GM21825 (cell line): ENCODE data around the gene PPHLN1.
A peak's percentile ranks its signal among the peaks of the same experiment; 100 is the strongest.
"Not testable (repeated sequence)": the region's sequence is repeated elsewhere in the genome, so short reads cannot be mapped to it uniquely, and the experiment has no call there.

Experiments used
- ATAC-seq: cut with Tn5 transposase; IDR thresholded peaks from one replicate; pipeline ENCODE4 v1.9.1; 2021; ENCODE audit warnings: mild to moderate bottlenecking, moderate library complexity; ENCODE audit not compliant: unreplicated experiment

The PPHLN1 gene

DNA sequence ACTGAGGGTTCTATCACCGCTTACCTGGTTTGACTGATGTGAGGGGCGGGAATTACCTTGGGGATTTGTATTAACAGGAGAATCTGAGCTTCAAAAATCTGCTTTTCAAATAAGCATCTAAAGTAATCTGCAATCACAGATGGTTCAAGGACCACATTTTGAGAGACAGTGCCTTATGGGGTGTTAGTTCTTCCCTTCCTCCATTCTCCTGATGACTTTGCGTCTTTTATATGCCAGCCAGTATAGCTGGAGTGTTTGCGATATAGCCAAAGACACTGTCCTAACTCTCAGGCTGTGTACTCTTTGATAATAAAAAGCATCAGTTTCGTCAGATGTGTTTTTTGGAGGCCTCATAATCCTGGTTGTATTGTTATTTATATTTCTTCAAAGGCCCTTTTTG, 39.5 kb downstream of the PPHLN1 start:
- ATAC-seq: no peak

DNA sequence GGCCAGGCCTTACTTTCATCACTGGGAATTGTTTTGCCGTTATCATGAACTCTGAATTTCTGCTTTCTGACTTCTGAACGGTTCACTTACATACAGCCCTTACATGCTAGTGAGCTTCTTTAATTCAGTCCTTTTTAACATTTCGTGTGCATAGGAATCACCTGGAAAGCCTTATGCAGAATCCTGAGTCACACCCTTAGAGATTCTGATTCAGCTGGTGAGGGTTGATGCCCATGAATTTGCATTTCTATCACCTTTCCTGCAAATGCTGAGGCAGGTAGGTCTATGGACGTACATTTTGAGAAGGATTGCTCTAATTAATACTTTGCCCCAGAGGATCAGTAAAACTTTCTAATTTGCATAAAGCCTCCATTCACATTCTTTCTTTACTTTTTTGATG, 44.0 kb downstream of the PPHLN1 start:
- no peak for ATAC-seq

DNA sequence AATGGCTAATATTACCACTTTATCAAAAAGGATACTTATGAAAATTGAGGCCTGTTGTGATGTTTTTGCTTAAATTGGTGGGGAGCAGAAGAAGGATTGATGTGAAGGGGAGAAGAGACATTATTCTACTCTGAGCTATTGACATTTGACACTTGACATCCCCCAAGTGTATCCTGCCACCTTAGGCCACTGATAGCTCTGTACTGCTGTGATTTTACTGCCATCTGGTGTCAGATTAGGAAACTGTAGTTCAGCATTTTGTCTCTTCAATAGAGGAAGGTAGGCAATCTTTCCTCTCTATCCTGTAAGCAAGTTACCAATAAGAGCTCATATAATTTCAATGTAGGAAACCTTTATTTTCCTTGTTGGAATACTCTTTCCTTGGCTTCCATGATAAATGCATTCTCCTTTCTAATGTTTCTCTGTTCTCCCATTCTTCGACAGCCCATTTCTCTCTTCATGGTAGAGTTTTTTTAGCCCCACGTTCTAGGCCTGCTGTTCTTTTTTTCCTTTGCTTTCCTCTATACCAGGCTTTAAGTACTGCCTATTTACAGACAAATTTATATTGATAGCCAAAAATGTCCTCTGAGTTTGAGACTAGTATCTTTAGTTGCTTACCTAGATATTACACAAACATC, 46.3 kb downstream of the PPHLN1 start:
- ATAC-seq: peak; percentile 89

DNA sequence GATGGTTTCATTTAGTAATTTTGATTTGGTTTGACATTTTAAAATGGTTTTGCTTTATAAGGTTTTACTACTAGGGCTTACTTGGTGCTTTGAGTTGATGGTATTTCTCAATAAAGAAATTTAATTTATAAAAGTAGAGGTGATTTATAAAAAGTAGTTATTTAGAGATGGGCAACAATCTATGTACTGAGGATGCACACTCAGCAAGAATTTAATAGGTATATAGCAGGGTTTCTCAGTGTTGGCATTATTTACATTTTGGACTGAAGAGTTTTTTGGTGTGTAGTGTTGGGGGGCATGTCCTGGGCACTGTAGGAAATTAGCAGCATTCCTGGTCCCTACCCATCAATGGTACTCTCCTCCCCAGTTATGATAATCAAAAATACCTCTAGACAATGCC, 47.7 kb downstream of the PPHLN1 start:
- no peak for ATAC-seq

DNA sequence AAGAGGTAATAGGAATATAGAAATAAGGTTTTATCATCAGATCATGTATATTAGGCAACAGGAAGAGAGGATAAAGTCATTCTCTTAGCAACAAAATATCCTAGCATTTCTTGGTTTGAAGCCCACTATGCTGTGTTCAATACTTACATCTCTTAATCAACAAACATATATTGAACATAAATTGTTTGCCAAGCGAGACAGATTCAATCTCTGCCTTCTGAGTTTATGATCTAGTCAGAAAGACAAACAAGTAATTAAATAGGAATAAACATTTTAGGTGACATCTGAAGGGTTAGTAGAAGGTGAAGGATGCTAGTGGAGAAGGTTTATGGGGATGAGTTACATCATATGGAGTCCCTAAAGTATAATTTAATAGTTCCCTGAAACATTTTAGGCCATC, 54.8 kb downstream of the PPHLN1 start:
- no peak for ATAC-seq

DNA sequence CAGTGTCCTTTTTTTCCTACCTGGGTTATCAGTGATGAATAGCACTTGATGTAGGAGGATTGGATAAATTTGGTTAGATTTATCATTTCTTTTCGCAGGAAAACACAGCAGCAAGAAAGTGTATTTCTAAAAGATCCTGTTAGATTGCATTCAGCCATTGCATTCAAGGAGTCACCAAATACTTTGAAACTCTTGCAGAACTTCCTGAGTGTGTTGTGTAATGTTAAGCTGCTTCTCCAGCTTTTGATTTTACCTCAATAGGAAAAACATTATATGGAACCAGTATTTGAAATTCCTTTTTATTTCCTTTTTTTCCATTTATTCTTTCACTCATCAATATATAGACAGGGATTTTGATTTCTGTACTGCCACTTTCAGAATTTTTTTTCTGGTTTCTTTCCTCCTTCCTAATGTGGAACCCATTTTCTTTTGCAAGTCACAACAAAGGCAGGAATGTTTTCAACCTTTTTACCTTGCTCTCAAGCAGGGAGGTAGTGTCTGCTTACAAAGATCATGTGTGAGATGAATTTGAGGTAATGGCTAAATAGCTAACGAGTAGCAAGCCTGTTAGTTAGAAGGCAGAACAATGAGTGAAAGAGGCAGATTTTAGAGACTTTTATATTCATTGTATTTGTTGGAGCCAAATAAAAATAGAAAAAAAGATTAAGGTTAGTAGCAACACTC, 56.2 kb downstream of the PPHLN1 start:
- no peak for ATAC-seq

DNA sequence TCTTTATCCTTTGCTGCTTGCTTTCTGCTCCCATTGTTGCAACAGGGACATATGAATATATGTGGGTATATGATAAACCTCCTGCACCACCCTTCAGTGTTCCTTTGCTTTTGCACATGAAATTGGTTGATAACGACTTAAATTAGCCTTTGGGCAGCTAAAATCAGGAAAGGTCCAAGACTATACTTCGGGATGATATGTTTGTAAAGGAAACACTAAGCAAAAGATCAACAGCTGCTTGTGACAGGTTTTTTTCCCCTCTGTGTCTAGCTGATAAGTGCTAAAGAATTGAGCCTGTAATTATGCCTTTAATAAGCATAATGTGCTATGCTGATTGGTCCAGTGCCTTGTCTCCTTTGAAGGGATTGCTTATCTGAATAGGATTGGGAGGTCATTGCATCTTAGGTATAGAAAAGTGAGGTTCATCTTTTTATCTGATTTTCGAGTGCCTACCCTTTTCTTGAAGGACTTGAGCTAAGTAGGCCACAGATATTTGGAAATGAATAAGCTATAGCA, 59.4 kb downstream of the PPHLN1 start:
- ATAC-seq: no peak

DNA sequence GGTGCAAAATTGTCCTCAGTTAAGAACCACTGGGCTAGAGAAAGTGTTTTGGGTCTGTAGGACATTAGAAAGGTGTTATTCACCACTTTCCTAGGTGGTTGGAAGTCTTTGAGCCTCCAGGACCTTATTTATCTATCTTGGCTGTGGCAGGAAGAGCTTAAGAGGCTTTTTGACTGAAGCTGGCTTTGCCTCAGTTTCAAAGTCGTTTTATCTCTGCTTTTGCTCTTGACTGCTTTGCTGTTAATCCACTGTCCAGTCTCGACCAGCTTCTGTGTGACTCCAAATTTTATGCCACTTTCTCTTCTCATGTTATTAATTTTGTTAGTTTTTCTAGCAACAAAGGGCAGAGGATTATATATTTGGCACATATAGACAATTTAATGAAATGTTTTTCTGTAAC, 60.3 kb downstream of the PPHLN1 start:
- no peak for ATAC-seq

DNA sequence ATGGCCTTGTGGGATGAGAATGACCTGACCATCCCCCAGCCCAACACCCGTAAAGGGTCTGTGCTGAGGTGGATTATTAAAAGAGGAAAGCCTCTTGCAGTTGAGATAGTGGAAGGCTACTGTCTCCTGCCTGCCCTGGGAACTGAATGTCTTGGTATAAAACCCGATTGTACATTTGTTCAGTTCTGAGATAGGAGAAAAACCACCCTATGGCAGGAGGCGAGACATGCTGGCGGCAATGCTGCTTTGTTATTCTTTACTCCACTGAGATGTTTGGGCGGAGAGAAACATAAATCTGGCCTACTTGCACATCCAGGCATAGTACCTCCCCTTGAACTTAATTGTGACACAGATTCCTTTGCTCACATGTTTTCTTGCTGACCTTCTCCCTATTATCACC, 62.1 kb downstream of the PPHLN1 start:
- not testable (repeated sequence) for ATAC-seq

DNA sequence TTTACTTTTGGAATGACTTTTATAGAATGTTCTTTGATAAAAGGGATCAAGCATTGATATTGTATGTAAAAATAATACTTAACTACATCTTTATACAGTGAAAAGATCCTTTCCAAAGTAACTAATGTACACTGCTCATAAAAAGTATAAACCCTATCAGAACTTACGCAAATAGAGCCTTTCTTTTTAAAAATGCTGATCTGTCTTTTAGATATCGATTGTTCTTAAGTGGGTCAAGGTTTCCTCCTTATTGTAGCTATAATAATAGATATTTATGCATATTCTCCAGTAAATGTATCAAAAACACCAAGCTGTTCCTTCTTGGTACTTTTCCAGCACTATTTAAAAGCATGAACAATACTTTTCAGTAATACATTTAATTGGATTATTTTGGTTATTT, 68.5 kb downstream of the PPHLN1 start:
- no peak for ATAC-seq

DNA sequence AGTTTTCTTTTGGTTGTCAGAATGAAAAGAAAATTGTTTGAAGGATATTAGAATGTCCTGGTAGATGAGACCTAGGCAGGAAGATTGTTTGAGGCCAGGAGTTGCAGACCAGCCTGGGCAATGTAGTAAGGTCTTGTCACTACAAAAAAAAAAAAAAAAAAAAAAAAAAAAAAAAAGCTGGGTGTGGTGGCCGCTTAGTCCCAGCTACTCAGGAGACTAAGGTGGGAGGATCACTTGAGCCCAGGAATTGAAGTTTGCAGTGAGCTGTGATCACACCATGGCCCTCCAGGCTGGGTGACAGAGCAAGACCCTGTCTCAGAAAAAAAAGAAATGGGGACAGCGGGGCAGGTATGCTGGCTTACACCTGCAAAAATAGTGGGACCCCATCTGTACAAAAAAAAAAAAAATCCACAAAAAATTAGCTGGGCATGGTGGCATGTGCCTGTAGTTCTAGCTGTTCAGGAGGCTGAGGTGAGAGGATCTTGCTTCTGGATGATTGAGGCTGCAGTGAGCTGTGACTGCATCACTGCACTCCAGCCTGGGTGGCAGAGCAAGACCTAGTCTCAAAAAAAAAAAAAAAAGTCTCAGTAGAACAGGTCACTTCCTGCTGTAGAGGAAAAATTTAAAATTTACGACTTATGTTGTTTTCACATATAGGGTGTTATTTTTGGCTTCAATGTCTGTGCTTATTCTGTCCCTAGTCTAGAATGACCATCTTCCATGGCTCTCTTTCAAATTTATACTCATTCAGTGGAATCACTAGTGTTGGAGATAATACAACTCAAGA, 70.7 kb downstream of the PPHLN1 start:
- no peak for ATAC-seq

DNA sequence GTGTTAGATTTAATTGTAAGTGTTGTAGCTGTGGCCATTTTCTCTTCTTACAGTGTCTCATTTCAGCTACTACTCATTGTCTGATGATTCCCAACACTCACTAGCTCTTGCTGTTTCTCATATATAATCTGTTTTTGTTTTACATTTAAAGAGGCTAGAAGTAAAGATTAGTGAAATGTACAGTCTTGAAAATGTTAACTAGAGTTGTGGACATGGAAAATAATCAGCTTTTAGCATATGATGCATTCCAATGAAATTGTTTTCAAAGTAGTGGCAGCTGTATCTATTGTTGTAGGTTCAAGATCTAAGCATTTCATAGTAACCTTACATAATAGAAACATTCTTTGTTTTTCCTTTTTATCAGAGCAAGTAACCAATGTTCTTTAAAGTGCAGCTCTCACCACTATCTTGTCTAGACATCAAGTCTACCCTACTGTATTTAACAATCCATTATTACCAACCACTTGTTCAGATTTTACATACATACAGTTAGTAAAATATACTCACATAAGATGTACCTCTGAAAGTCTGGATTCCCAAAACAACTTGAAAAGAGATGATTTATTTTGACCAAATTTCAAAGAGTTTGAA, 76.9 kb downstream of the PPHLN1 start:
- no peak for ATAC-seq

DNA sequence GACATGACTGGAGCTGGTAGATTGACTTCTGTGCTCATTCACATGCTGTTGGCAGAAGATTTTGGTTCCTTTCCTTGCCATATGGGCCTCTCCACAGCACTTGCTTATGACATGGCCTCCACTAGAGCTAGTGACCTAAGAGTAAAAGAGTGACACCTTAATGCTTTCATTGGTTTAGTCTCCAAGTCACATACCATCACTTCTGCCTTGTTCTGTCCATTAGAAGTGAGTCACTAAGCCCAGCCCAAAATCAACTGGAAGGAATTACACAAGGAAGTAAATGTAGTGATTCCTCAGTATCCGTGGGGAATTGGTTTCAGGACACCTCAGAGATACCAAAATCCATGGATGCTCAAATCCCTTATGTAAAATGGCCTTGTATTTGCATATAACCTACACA, 81.3 kb downstream of the PPHLN1 start:
- no peak for ATAC-seq

DNA sequence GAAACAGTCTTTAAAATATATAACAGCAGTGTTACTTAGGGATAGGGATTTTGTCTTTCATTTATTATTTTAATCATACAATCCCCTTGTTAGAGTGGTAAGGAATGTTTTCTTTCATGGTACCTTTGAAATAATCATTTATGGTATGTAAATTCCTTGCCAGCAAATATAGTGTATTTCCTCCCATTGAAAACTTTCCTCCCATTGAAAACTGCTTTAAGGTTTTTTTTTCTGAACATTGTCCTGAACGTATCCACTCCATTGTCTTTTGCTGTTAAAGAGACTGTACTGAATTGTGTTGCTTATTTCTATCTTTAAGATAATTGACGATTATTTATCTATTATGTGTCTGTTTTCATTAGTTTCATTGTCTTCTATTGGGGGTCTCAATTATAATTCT, 83.5 kb downstream of the PPHLN1 start:
- ATAC-seq: no peak

DNA sequence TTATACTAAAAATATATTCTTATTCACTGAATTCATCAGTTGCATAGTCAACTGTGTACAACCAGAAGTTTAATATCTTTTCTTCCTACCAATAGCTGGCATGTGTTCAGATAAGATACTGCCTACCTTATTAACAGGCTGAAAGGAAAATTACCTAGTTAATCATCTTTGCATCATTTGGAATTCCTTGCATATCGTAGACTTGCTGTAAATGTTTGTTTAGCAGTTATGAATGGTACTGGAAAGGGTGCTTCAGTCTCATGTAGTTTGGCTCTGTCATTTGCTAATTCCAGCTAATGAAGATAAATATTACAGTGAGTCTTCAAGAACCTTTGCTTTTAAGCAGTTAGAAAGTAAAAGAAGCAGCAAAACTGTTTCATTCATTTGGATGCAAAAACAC, 84.4 kb downstream of the PPHLN1 start:
- ATAC-seq: no peak

DNA sequence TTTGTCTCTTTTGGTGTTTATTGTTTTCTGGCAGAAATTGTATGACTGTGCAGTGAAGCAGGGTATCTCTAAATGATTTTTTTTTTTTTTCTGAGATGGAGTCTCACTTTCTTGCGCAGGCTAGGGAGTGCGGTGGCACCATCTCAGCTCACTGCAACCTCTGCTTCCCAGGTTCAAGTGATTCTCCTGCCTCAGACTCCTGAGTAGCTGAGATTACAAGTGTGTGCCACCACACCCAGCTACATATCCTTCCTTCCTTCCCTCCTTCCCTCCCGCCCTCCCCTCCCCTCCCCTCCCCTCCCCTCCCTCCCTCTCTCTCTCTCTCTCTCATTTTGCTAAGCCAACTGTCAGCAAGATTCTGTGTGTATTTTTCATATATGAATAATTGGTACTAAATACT, 94.4 kb downstream of the PPHLN1 start:
- no peak for ATAC-seq

DNA sequence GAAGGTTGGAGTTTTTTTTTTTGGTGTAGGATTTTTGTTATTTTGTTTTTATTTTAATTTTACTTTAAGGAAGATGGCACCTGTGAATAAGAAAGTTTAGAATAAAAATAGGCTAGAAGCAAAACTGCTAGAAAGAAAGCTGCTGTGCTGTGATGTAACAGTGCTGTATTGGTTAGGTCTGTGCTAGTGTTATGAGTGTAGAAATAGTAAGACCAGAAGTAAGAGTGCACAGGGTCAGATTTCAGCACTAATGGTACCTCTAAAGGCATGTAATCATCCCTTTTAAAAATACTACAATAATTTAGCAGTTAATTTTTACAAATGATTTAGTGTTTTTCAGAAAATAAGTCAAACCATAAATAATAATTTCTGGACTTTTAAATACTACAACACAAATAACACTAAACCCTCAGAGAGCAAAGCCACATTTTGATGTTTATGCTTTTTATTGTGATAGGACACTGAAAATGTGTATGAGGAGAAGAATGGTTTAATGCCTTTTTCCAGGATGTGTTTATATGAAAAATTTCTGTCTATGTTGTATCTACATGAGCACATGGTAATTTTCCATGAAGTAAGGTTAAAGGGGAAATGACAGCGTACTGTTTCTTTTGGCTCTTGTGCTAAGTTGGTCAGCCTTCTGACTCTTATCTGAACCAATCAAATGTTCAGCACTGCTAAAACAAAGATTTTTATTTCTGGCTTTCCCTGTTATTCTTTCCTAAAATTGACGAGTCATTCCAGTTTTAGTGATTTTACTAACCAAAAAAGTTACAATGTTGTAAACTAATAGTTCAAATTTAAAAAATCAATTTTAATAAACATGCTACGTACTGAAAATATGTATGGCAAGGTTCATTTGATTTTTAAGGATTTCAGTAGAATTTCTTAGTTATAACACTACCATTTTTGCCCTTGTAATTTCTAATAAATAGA, 96.1 kb downstream of the PPHLN1 start:
- ATAC-seq: peak; percentile 88

DNA sequence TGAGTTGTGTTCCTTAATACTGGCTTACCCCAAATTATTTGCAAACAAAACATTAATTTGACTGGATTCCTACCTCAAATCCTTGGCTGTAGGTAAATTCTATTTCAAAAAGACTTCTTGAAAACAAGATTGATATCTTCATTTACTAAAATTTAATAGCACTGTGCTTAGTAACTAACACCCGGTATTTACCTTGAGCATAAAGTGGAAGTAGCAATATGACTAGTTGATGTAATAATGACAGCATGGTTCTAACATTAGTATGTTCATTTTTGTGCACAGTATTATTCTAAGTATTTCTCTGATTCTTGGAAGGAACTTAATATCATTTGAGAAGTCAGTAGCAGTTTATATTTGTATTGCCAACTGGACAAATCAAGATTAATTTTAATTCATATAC, 96.8 kb downstream of the PPHLN1 start:
- ATAC-seq: no peak

DNA sequence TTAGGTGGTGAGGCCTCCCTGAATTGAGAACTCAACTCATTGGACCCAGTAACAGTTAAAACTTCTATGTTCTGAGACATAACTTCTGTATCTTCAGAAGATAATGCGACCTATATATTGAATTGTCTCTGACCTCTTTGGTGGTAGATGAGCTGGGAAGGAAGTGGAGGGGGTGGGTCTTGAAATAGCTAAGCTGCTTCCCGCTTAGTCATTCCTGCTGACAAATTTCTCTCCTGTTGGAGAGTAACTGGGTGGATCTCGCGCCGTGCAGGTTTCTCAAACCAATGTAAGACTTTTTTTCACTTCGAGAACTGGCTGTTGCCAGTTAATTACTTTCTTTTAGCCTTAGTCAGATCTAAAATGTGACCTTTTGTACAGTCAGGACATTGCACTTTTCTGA, 100.8 kb downstream of the PPHLN1 start:
- ATAC-seq: no peak

DNA sequence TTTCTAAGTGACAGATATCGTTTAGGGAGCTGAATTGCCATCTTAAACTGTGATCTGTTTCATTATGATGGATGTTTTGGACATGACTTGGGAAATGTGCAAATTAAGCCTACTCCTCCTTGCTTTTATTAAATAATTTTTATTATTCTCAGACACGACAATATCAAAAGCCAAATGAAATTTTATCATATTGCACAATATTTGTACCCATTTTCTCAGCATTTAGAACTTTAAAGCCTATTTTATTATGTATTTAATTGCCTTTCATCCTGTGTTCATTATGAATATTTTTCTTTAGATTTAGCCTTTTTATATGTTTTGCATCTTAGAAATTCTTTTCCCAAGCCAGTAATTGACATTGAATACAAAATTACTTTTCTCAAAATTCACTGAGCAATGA, 102.9 kb downstream of the PPHLN1 start:
- no peak for ATAC-seq
